GM18502 (cell line): ENCODE data around the gene IGSF6.
"Not testable (repeated sequence)": the region's sequence is repeated elsewhere in the genome, so short reads cannot be mapped to it uniquely, and the experiment has no call there.

Experiments
- ATAC-seq: cut with Tn5 transposase; IDR thresholded peaks from one replicate; pipeline ENCODE4 v1.9.1; 2021; ENCODE audit warnings: mild to moderate bottlenecking; ENCODE audit not compliant: unreplicated experiment, poor library complexity

The IGSF6 gene, protein sequence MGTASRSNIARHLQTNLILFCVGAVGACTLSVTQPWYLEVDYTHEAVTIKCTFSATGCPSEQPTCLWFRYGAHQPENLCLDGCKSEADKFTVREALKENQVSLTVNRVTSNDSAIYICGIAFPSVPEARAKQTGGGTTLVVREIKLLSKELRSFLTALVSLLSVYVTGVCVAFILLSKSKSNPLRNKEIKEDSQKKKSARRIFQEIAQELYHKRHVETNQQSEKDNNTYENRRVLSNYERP

GRCh38 chr16:21652453-21652852, at the start of gene IGSF6:
TSS of gene IGSF6 (minus strand) at chr16:21652608. CDS start at chr16:21652598, 10 bp downstream.
- no peak for ATAC-seq

DNA sequence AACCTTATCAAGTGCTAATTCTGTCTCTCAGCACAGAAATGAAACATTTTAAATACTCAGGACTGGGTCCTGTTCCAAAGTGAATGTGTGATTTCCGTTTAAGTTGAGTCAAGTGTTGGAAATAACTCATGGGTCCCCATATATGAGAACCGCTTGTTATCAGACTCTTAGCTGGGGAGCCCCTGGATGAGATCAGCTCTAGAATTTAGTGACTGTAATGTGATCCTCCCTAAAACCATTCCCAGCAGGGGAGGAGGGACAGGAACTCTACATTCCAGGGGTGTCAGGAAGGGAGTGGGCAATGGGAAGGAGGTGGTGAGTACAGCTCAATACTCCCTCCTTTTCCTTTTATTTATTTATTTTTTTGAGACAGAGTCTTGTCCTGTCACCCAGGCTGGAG, 48.9 kb upstream of the IGSF6 start:
- ATAC-seq: no peak

- ATAC-seq: no peak
Observed at GRCh38 chr16:21698169-21699032, 46.0 kb upstream of the IGSF6 start.

- ATAC-seq: no peak
Observed at GRCh38 chr16:21697032-21697431, 44.6 kb upstream of the IGSF6 start.

GRCh38 chr16:21694609-21695008, 42.2 kb upstream of the IGSF6 start:
- no peak for ATAC-seq

DNA sequence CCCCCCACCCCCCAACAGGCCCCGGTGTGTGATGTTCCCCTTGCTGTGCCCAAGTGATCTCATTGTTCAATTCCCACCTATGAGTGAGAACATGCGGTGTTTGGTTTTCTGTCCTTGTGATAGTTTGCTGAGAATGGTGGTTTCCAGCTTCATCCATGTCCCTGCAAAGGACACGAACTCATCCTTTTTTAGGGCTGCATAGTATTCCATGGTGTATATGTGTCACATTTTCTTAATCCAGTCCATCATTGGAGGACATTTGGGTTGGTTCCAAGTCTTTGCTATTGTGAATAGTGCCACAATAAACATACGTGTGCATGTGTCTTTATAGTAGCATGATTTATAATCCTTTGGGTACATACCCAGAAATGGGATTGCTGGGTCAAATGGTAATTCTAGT, 38.6 kb upstream of the IGSF6 start:
- not testable (repeated sequence) for ATAC-seq

- ATAC-seq: no peak
Observed at GRCh38 chr16:21689107-21689506, 36.7 kb upstream of the IGSF6 start.

DNA sequence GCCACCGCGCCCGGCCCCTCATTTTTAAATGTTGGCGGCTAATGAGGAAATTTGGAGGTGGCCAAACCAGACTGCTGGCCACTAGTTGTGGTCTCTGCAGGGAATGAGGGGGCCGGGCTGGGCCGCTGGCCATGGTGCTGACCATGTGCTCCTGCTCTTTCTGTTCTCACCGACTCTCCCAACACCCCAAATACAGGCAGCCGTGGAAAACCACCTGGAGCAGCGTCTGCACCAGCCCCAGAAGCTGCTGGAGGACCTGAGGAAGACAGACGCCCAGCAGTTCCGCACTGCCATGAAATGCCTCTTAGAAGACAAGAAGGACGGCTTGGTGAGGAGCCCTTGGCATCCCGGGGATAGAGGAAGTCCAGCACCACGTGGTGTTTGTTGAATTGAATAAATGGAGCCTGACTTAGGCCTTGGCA, 32.6 kb upstream of the IGSF6 start:
- ATAC-seq: no peak

DNA sequence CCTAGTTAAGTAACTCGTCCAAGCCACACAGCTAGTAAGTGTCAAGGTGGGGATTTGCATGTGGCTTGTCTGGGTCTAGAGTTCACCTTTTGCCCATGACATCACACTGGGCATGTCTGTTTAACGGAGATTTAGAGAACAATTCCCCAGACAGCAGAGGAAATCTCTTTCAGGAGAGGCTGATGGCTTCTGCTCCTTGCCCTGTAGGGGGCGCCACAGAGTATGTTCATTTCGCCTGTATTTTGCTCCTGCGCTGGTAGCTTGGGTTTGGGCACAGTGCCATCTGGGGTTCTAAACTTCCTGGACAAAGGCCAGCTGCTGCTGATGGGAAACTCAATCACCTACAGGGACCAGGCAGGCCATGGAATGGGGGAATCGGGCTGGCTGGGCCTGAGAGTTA, 31.8 kb upstream of the IGSF6 start:
- no peak for ATAC-seq

DNA sequence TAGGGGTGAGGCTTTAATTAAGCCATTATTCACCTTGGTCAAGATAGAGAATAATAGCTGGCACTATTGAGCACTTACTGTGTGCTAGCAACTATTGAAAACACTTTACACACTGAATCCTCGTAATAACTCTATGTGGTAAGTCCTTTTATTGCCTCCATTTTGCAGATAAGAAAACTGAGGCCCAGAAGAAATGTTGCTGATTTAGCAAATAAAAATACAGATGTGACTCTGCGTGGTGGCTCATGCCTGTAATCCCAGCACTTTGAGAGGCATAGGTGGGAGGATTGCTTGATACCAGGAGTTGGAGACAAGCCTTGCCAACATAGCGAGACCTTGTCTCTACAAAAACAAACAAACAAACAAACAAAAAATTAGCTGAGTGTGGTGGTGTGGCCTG, 30.8 kb upstream of the IGSF6 start:
- no peak for ATAC-seq

GRCh38 chr16:21680714-21681113, 28.3 kb upstream of the IGSF6 start:
- not testable (repeated sequence) for ATAC-seq

GRCh38 chr16:21674456-21674855, 22.0 kb upstream of the IGSF6 start:
- not testable (repeated sequence) for ATAC-seq

DNA sequence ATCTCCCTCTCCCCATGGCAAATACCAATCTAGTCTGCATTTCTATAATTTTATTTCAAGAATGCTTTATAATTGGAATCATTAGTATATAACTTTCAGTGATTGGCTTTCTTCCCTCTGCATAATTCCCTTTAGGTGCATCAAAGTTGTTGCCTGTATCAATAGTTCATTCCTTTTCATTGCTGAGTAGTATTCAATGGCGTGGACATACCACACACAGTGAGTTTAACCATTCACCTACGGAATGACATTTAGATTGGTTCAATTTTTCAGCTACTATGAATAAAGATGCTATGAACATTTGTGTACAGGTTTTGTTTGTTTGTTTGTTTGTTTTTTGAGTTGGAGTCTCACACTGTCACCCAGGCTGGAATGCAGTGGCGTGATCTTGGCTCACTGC, 21.1 kb upstream of the IGSF6 start:
- ATAC-seq: no peak

DNA sequence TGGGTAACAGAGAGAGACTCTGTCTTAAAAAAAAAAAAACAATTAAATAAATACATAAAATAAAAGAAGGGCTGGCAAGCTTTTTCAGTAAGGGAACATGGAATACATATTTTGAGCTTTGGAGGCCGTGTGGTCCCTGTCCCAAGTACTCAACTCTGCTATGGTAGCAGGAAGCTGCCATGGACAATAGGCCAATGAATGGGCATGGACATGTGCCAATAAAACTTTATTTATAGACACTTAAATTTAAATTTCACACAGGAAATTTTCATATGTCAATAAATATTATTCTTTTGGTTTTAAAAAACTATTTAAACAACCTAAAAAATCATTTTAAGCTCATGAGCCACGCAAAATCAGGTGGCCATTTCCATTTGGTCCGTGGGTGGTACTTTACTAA, 15.2 kb upstream of the IGSF6 start:
- no peak for ATAC-seq

- no peak for ATAC-seq
Observed at GRCh38 chr16:21666772-21667171, 14.4 kb upstream of the IGSF6 start.

DNA sequence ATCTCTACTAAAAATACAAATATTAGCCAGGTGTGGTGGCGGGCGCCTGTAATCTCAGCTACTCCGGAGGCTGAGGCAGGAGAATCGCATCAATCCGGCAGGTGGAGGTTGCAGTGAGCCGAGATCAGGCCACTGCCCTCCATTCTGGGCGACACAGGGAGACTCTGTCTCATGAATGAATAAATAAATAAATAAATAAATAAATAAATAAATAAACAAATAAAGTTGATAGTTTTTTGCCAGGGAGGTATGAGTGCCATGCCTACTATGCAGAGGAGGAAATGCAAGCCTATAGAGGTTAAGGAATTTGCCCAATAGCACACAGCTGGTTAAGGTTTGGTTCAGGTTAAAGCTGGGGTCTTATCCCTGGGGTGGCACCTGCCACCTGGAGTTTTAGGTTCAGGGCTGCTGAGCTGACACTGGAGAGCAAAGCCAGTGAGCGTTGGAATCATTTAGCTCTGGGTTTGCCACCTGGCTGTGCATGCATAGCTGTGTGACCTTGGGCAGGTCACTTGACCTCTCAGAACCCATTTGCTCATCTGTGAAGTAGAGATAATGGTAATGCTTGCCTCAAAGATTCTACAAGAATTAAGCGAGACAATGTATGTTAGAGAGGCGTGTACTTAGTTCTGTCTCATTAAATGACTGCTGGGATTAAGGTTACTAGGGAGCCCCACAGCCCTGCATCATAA, 12.5 kb upstream of the IGSF6 start:
- ATAC-seq: no peak

GRCh38 chr16:21663889-21664647, 11.7 kb upstream of the IGSF6 start, which contains the start of gene OTOA:
TSS of gene OTOA (plus strand) at chr16:21663968. CDS start at chr16:21678515, 14,547 bp downstream.
- ATAC-seq: no peak

- ATAC-seq: no peak
Observed at GRCh38 chr16:21659124-21659523, 6.7 kb upstream of the IGSF6 start.

DNA sequence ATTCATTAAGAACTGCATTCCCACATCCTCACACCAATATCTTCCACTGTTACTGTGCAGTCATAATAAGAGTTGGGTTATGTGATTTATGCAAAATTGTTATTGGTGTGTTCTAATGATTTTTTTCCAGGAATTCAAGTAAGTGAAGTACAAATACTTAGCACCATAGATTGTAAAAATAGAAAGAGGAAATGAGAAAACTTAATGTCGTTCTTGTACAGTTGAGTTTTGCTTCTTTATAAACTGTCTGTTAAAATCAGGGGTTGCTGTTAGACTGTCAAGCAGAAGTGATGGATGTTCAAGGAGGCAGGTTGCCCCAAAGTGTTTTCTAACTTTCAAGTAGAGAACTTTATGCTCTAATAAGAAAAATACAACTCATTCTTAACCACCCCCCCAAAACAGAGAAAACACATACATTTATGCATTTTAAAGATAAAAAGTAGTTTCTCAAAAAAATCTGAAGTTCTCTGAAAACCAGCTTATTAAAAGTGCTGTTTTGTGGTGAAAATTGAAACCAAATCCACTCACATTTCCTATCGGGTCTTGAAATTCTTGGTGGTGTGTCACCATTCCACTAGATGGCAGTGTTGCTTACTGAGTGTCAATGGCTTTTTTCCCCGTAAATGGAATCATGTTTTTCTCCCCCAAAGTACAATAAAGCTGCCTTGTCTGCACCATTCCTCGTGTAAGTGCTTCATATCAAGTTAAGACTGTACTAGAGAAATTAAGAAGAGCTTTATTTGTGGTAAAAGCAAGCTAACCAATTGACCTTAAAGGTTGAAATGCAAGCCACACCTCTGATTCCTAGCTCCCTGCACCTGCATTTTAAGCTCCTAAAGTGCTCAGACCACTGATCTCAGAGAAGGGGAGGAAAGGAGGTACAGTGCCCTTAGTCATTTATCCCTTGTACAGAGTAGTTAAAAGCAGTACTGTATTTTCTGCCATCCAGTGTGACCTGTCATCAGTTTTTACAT, 4.7 kb upstream of the IGSF6 start:
- ATAC-seq: peak; percentile 55
